HL-60/S4 (cell line): ENCODE data around the gene PRR5L.

Experiments
- in situ Hi-C: fragments of 300-500 bp; cut with MboI; formaldehyde crosslinking; loops from 2 replicates; pipeline ENCODE4 v1.14.3; 2022; ENCODE audit warnings: low sequenced_read_pairs

The PRR5L gene

DNA sequence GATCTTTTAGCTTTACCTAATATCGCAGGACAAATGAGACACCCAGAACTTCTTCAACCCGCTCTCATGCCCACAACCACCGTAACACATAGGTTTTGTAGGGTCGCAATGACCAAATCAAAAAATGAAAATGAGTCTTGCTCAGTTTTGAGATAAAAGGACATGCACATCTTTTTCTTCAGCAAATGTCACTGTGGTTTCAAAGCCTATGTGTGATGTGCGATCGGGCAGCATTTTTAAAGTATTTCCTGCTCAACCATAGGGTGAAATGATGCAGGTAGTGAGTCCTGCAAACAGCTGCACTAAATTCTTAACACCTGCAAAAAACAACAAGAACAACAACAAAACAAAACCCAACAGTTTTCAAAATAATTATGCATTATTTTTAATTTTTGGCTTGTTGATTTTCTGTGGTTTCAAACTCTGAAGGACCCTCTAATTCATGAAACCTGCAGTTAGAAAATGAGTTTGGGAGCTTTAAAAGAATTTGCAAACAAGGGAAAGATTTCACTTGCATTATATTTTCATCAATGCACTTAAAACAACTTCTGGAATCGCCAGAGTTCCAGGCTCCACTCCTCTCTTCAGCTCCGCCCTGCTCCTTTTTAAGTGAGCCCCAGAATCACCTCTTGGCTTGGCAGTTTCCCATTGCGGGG, 79.4 kb downstream of the PRR5L start:
- in situ Hi-C loops, result no loop called here

- in situ Hi-C loops, result no loop called here
These were observed 80.2 kb downstream of the PRR5L start for GRCh38 chr11:36376009-36376887.

DNA sequence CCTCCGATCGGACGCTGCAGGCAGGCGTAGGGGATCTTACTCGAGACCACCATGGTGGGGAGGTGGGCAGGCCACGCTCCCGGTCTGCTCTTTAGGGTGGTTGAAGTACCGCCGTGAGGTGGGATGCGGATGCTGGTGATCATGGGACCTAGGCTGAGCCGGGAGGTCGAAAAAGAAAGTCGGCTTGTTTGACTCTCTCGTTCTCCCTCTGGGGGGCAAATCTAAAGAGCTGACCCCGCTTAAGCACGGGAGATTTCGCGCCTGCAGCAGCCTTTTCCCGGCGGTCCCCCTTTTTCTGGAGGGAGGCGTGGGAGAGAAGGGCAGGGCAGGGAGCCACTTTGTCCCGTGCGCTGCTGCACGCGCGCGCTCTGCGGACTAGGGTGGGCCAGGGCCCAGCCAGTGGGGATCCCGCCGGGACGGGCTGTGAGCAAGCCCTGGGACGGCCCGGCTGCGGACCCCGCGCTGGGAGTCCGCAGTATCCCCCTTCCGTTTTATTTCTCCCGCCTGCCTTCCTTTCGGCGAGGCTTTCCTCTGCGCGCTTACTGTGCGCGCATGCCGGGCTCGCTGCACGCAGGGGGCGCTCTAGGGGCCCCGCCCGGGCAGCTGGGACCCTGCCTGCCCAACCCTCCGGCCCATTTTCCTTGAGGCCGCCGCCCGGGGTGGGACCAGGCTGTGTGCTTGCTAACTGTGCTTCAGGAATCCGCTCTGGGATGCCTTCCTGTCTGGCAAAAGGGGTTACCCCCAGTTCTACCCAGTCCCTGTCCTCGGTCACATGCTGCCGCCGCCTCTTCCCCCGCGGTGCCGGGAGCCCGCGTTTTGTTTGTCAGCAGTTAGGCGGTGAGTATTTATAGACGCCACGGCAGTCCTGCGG, 81.0 kb downstream of the PRR5L start:
- in situ Hi-C loops, result no loop called here

GRCh38 chr11:36377759-36378564, 81.9 kb downstream of the PRR5L start:
- in situ Hi-C loops, result no loop called here

DNA sequence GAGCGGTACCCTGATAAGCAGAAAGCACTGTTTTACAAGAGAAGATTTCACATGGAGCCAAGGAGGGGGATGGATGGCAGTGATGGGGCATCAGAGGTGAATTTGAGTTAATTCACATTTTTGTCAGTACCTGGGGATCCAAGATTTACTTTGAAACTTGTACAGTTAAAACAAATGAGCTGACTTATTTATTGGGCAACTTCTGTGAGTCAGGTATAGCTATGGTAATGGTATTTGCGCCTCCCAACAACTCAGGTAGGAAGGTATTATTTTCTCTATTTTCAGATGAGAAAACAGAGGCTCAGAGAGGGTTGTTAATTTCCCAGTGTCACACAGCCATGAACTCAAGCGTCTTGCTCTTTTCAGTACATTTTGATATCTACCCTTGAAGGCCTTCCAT, 83.6 kb downstream of the PRR5L start:
- in situ Hi-C loops, result no loop called here

DNA sequence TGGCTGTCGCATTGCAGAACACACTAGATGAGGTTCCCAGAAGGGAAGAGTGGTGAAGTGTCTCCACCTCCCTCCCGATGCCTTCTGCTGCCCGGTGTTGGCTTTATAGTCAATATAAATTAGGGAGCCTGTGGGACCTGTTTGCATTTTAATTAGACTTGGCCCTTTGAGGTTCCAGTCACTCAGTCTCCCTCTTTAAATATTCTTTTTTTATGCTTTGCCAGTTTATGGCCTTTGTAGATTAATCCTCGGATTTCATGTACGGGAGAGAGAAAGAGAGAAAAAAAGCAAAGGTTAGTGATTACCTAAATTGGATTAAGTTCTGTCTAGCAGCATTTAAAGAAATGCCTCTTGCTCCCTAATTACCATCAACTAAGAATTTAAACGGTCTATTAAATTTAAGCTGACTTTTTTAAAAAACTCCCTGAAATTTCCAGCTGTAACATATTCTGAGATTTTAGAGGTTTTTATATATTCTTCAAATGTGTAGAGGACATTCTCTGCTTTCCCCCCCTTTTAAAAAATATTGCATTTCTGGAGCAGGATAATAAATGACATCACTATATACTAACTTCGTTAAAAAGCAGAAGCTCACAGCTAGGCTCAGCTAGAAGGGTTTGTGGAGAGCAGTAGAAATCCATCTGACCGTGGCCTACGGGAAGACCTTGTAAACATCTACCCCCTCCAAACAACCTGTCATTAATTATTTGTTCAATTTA, 84.4 kb downstream of the PRR5L start:
- in situ Hi-C loops, result no loop called here

DNA sequence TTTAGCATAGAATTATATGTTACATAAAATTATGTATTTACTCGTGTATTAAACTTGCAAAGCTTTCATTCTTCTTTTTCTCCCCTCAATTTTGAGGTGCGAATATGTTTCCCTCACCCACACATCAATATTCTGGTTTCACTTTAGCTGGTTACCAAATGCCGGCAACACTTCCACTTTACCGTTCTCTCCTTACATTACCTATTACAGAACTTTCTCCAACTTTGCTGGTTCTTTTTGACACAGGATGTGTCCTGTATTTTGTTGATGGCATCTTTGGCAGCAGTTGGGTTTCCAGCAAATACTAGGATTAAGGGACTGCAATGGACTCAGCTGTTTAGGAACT, 84.9 kb downstream of the PRR5L start:
- in situ Hi-C loops, result no loop called here

DNA sequence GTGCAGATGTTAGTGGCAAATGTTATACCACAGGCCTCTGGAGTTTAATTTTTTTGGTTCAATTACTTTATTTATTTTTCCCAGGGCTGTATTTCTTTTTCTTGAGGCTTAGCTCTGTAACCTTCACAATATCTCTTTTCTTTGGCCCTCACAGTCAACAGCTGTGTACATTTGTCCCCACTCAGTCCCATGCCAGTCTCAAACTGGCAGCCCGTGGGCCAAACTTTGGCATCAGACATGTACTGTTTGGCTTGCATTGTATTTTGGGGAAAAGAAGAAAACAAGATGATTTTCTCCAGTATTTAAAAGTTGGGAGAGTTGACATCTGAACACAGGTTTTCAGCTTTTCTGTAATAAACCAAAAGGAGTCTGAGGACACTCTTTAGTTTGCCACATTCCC, 87.1 kb downstream of the PRR5L start:
- in situ Hi-C loops, result no loop called here

- in situ Hi-C loops, result no loop called here
These were observed 89.3 kb downstream of the PRR5L start for GRCh38 chr11:36385121-36385970.

DNA sequence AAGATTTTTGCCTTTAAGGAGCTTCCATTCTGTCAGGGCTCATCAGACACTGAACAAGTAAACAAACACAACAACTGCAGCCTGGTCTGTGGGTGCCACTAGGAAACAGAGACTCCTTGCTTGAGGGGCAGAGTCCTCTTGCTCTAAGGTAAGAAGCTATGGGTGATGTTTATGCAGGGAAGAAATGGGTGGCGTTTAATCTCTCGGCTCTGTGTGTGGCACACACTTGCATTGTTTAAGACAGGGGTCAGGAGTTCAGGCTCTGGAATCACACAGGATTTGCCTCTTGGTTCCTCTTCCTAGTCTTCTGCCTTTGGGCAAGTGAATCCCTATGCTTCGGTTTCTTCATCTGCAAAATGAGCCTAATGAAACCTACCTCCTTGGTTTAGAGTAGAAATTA, 90.3 kb downstream of the PRR5L start:
- in situ Hi-C loops, result no loop called here

DNA sequence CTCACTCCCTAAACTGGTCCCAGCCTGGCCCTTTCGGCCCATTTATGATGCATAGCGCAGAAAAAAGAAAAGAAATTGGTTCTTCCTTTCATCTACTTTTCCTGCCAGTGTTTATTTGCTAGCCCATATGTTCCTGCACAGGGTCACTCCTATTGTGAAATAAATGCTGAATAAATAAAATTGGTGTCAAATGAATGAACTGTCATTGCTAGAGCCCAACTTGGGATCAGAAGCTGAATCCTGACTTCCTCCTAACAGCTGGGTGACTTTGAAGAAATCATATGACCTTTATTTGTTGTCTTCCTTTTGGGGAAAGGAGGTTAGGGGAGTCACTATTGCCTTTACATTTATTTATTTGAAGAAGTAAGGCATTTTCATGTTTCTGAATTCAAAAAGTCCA, 92.0 kb downstream of the PRR5L start:
- in situ Hi-C loops, result no loop called here

DNA sequence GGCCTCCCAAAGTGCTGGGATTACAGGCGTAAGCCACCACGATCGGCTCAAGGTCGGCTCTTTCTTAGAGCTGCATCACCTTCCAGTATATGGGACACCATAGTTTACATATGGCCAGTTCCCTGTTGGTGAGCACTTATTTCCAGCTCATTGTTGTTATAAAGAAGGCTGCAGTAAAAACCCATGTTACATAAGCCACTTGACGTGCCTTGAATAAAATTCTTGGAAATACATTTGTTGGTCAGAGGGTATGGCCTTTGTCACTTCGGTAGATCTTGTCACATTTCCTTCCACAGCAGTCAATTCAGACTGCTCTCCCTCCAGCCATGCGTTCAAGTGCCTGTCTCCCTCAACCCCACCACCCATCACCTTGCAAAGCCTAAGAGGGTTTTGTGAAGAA, 92.9 kb downstream of the PRR5L start:
- in situ Hi-C loops, result no loop called here

DNA sequence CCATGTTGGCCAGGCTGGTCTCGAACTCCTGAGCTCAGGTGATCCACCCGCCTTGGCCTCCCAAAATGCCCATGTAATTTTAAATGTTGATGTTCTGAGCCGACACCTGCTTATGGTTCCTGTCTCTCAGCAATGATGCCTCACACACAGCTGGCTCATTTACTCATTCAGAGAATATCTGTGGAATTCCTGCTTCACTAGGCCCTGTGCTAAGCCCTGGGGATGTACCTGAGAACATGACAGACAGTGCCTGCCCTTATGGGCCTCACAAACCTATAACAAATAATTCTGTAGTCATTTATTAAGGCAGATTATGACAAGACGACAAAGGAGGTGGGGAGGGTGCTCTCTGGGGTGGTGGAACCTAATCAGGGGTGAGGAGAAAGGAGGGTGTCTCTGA, 93.7 kb downstream of the PRR5L start:
- in situ Hi-C loops, result no loop called here

DNA sequence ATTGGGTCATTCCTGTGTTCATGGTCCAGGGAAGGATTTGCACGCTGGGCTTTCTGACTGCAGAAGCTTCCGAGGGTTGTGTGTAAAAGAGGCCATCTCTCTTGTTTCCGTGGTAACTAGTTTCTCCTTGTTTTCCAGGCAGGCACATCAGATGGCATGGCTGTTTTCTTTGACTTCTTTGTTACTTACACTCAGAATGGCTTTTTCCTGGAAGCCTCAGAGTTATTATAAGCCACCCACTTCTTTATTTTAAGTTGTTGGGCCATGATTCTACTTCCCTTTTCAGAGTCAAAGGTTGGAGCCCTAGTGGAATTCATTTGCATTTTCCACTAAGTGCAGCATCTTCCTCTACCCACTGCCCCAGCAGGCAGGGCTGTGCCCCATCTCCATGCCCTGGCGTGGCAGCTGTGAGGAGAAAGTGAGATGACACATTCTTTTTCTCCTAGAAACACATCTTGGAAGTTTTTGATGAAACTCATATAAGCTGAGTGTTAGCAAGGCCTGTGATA, 94.9 kb downstream of the PRR5L start:
- in situ Hi-C loops, result no loop called here

- in situ Hi-C loops, result no loop called here
These were observed 96.1 kb downstream of the PRR5L start for GRCh38 chr11:36392196-36392595.

- in situ Hi-C loops, result no loop called here
These were observed 98.0 kb downstream of the PRR5L start for GRCh38 chr11:36394056-36394455.

DNA sequence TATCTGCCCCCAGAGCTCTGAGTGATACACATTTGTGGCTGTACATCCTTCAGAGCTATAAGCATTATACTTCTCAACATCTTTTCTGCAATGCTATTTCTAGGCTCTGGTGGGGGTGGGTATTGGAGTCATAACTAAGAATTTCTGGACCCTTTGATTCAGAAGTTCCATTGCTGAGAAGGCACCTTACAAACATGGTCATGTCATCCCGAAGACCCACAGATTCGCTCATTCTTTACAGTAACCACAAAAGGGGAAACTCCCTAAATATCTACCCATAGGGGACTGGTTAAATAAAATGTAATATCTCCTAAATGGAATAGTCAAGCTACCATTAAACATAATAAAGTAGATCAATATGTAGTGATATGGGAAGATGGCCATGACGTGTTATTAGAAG, 98.8 kb downstream of the PRR5L start:
- in situ Hi-C loops, result no loop called here

- in situ Hi-C loops, result no loop called here
These were observed 100.1 kb downstream of the PRR5L start for GRCh38 chr11:36395978-36396736.
